ENCODE results near the gene AANAT.
A peak's percentile ranks its signal among the peaks of the same experiment; 100 is the strongest.

Gene AANAT

DNA sequence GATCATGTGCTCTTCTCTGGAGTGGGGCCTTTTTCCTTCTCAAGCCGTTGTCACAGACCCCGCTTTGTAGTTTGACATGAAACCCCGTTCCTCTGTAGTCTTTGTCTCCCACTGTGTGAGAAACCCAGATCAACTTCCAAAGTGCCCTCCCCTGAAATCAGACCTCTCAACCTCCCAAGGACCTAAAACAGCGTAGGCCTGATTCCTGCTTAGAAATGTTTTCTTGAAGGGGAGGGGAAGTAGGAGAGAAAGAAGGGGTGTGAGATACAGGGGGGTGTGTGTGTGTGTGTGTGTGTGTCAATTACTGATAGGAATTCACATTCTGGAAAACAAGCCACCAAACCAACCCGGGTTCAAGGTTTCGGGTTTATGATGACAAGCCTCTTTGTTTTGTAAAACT lies 15.9 kb upstream of the AANAT start:
- DNase-seq (ENCODE audit: low read depth) = no peak
- TF ChIP-seq, protein P1, sequence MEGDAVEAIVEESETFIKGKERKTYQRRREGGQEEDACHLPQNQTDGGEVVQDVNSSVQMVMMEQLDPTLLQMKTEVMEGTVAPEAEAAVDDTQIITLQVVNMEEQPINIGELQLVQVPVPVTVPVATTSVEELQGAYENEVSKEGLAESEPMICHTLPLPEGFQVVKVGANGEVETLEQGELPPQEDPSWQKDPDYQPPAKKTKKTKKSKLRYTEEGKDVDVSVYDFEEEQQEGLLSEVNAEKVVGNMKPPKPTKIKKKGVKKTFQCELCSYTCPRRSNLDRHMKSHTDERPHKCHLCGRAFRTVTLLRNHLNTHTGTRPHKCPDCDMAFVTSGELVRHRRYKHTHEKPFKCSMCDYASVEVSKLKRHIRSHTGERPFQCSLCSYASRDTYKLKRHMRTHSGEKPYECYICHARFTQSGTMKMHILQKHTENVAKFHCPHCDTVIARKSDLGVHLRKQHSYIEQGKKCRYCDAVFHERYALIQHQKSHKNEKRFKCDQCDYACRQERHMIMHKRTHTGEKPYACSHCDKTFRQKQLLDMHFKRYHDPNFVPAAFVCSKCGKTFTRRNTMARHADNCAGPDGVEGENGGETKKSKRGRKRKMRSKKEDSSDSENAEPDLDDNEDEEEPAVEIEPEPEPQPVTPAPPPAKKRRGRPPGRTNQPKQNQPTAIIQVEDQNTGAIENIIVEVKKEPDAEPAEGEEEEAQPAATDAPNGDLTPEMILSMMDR (conservative IDR thresholded peaks at IDR 0.05; ENCODE audit: low read length) = no peak
- peak overlapping the region; percentile 71 for H3K4me3 ChIP-seq (ENCODE audit: low read length)

DNA sequence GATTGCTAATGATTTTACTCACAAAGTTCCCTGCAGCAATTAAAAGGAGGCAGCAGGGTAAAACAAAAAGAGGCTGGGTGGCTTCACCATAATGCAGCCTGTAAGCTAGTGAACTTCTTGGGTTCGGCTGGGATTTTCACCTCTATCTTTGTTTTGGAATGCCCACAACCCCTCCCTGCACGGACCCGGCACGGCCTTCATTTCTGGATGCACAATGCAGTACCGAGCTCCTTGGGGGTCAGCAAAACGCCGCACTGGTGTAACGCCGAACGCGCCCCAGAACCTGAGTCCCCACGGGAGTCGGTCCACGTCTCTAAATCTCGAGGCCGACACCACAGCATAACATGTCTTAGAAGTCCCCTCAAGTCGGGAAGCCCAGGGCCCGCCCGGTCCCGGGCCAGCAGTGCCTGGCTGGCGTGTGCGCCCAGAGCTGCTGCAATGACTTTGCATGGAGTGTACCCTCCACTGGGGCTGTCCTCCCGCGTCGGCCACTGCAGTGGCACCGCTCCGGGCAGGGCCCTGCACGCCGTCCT lies 15.2 kb upstream of the AANAT start:
- DNase-seq (ENCODE audit: low read depth) = no peak
- peak overlapping the region; percentile 71 for H3K4me3 ChIP-seq (ENCODE audit: low read length)
- TF ChIP-seq, protein P1 (conservative IDR thresholded peaks at IDR 0.05; ENCODE audit: low read length) = no peak

- peak; percentile 79 for DNase-seq (ENCODE audit: low read depth)
- TF ChIP-seq, protein P1 (conservative IDR thresholded peaks at IDR 0.05; ENCODE audit: low read length) = peak; percentile 44
- peak within 1 kb of the TSS; percentile 71 for H3K4me3 ChIP-seq (ENCODE audit: low read length)
Measured at GRCh38 chr17:76452660-76453430, 14.6 kb upstream of the AANAT start, which contains the start of gene UBE2O. Gene UBE2O (minus strand): TSS chr17:76453152. CDS start chr17:76453141, 11 bp downstream.

- H3K4me3 ChIP-seq (ENCODE audit: low read length) = no peak overlapping the region; the same call in 1 of the 2 replicates
- TF ChIP-seq, protein P1 (conservative IDR thresholded peaks at IDR 0.05; ENCODE audit: low read length) = no peak
- no peak for DNase-seq (ENCODE audit: low read depth)
Measured at GRCh38 chr17:76453431-76453743, 14.0 kb upstream of the AANAT start.

DNA sequence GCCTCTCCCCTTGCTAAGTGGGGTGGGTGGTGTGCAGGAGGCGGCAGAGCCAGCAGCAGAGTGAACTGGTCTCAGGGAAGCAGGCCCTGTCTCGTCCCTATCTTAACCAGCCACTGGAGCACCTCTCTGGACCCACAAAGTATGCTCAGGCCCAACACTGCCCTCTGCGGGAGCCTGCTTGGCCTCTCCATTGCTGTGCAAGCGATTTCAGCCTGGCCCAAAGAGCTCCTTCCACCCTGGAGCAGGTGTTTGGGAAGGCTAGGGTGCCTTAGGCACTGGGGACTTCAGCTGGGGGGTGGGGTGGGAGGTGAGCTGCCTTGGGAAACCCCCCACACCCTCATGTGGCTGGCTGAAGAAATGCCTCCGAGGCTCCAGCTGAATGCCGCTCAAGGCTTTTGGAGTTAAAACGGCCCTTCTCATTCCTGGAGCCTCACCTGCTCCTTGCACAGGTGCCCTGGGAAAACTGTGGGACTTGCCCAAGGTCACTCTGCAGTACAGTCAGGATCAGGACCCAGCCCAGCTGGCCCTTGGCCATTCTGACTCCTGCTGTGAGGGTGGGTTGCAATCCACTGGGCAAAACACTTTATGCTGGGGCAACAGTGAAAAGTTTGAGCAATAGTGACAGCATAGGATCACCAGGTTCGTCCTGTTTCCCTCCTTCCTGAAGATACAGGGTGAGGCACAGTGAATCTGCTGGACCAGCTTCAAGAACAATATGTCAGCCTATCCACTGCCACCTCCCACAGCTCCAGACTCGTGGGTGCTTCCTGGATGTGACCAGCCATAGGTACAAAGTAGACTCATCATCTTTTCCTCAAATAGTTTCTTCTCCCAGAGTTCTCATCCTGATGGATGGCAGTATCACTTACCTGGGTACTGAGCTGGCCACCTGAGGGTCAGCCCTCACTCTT lies 8.6 kb upstream of the AANAT start:
- DNase-seq (ENCODE audit: low read depth) = peak; percentile 54
- H3K4me3 ChIP-seq (ENCODE audit: low read length) = no peak overlapping the region
- TF ChIP-seq, protein P1 (conservative IDR thresholded peaks at IDR 0.05; ENCODE audit: low read length) = peak; percentile 69

- TF ChIP-seq, protein P1 (conservative IDR thresholded peaks at IDR 0.05; ENCODE audit: low read length) = no peak
- no peak overlapping the region for H3K4me3 ChIP-seq (ENCODE audit: low read length)
- DNase-seq (ENCODE audit: low read depth) = no peak
Measured at GRCh38 chr17:76459674-76460073, 7.7 kb upstream of the AANAT start.
